H1 (cell line): ENCODE data around the gene DNAJC5G.

Experiments
- CBX5 ChIP-seq: fragments of 300-800, 300-1000 bp; sonication (generic); IDR thresholded peaks from 2 replicates; pipeline ENCODE4 v1.7.1; 2016; ENCODE audit warnings: antibody characterized with exemption, low read length, low read depth
- EZH2 ChIP-seq: fragments of 200-600 bp; sonication (generic); IDR thresholded peaks from 2 replicates; pipeline ENCODE4 v1.7.1; 2012; ENCODE audit warnings: low read depth, mild to moderate bottlenecking, moderate library complexity, low read length, inconsistent platforms; ENCODE audit not compliant: severe bottlenecking
- FOSL1 ChIP-seq: IDR thresholded peaks from 2 replicates; pipeline ENCODE4 v1.6.1; 2011; ENCODE audit warnings: mild to moderate bottlenecking, low read depth, low read length, moderate library complexity; ENCODE audit not compliant: insufficient read depth
- HDAC6 ChIP-seq: IDR thresholded peaks from one replicate; pipeline ENCODE4 v1.7.1; 2012; ENCODE audit warnings: low read depth, mild to moderate bottlenecking, inconsistent platforms, low read length, moderate library complexity
- KDM5A ChIP-seq: fragments of 200-600 bp; IDR thresholded peaks from 2 replicates; pipeline ENCODE4 v1.7.1; 2012; ENCODE audit warnings: mild to moderate bottlenecking, low read length, inconsistent platforms, mixed read lengths
- MAFK ChIP-seq: IDR thresholded peaks from 2 replicates; pipeline ENCODE4 v1.6.1; 2012; ENCODE audit warnings: low read depth, mild to moderate bottlenecking, improper control_type of control experiment, low read length
- POLR2A ChIP-seq, 2 experiments: IDR thresholded peaks; 1 replicate in 1 of 2; 2 replicates in 1 of 2; pipeline ENCODE4 v1.6.1; 2011; ENCODE audit warnings: low read depth in 2 of 2, low read length in 2 of 2, mild to moderate bottlenecking in 2 of 2; ENCODE audit errors: control extremely low read depth in 1 of 2
- SIN3A ChIP-seq, 2 experiments: IDR thresholded peaks in 1 of 2; conservative IDR thresholded peaks in 1 of 2; 2 replicates each; pipeline ENCODE4 v1.6.1; 2011 to 2012; ENCODE audit warnings: low read length in 2 of 2, improper control_type of control experiment in 1 of 2, low read depth in 1 of 2, mild to moderate bottlenecking in 1 of 2
- SUZ12 ChIP-seq: fragments of 200-600 bp; sonication (generic); IDR thresholded peaks from 2 replicates; pipeline ENCODE4 v1.6.1; 2012; ENCODE audit warnings: mild to moderate bottlenecking, inconsistent platforms, low read length, moderate library complexity, mixed read lengths
- TAF1 ChIP-seq: IDR thresholded peaks from 2 replicates; pipeline ENCODE4 v1.6.1; 2011; ENCODE audit warnings: mild to moderate bottlenecking, low read depth, low read length
- TBP ChIP-seq: IDR thresholded peaks from 2 replicates; pipeline ENCODE4 v1.6.1; 2011; ENCODE audit warnings: low read depth, low read length, improper control_type of control experiment
- TF ChIP-seq, protein P1 (sequence below), 3 experiments: IDR thresholded peaks; 1 replicate in 2 of 3; 2 replicates in 1 of 3; pipeline versions ENCODE4 v1.5.1 to v1.6.1; 2011; ENCODE audit warnings: low read length in 3 of 3, mild to moderate bottlenecking in 3 of 3, inconsistent platforms in 2 of 3, low read depth in 1 of 3, moderate library complexity in 1 of 3; ENCODE audit not compliant: insufficient read depth in 1 of 3; ENCODE audit errors: control extremely low read depth in 1 of 3
- TF ChIP-seq, protein P2 (sequence below): IDR thresholded peaks from 2 replicates; pipeline ENCODE4 v1.6.1; 2011; ENCODE audit warnings: low read depth, mild to moderate bottlenecking, low read length; ENCODE audit not compliant: insufficient read depth
- TF ChIP-seq, protein P3 (sequence below): IDR thresholded peaks from 2 replicates; pipeline ENCODE4 v1.6.1; 2011; ENCODE audit warnings: low read length, improper control_type of control experiment

DNA sequence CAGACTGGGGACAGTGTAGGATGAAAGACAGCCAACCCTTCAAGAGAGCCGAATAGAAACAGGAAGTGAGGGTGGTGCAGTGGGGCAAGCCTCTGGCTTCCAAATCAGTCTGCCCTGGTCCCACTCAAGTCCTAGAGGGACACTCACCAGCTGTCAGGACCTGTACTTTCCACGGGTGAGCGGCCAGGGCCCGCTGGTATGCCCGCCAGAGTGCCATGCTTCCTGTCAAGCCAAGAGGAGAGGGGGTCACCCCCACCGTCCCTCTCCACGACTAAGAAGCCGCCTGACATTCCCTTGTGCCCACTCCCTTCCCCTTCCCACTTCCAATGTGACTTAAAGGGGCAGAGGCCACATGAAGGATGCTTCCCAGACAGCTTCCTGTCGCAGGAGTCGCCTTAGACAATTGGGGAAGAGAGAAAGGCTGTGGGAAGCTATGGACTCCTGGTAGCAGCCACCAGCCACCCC is 47.1 kb downstream of the DNAJC5G start:
- TF ChIP-seq POLR2A (IDR thresholded peaks at IDR 0.05; ENCODE audit: control extremely low read depth in 1 of 2, low read depth in 2 of 2, low read length in 2 of 2) (no peak), KDM5A (no peak), MAFK (no peak), EZH2 (no peak), SIN3A (conservative IDR thresholded peaks at IDR 0.05 in 1 of 2, IDR thresholded peaks at IDR 0.05 in 1 of 2; ENCODE audit: low read depth in 1 of 2, low read length in 2 of 2) (no peak), SUZ12 (no peak), TAF1 (no peak), HDAC6 (no peak), CBX5 (no peak), TBP (no peak), FOSL1 (no peak)
- TF ChIP-seq, protein P1, sequence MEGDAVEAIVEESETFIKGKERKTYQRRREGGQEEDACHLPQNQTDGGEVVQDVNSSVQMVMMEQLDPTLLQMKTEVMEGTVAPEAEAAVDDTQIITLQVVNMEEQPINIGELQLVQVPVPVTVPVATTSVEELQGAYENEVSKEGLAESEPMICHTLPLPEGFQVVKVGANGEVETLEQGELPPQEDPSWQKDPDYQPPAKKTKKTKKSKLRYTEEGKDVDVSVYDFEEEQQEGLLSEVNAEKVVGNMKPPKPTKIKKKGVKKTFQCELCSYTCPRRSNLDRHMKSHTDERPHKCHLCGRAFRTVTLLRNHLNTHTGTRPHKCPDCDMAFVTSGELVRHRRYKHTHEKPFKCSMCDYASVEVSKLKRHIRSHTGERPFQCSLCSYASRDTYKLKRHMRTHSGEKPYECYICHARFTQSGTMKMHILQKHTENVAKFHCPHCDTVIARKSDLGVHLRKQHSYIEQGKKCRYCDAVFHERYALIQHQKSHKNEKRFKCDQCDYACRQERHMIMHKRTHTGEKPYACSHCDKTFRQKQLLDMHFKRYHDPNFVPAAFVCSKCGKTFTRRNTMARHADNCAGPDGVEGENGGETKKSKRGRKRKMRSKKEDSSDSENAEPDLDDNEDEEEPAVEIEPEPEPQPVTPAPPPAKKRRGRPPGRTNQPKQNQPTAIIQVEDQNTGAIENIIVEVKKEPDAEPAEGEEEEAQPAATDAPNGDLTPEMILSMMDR (IDR thresholded peaks at IDR 0.05; ENCODE audit: control extremely low read depth in 1 of 3, insufficient read depth in 1 of 3, low read depth in 1 of 3, low read length in 3 of 3), result no peak
- TF ChIP-seq, protein P2, sequence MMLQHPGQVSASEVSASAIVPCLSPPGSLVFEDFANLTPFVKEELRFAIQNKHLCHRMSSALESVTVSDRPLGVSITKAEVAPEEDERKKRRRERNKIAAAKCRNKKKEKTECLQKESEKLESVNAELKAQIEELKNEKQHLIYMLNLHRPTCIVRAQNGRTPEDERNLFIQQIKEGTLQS, result no peak
- TF ChIP-seq, protein P3, sequence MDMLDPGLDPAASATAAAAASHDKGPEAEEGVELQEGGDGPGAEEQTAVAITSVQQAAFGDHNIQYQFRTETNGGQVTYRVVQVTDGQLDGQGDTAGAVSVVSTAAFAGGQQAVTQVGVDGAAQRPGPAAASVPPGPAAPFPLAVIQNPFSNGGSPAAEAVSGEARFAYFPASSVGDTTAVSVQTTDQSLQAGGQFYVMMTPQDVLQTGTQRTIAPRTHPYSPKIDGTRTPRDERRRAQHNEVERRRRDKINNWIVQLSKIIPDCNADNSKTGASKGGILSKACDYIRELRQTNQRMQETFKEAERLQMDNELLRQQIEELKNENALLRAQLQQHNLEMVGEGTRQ, result no peak
